IPS-18c (cell line): ENCODE measurements around the gene GLT8D2.

ENCODE experiments used
- H3K4me3 ChIP-seq: 2 replicates; pipeline ENCODE4 v1.7.0; 2013; ENCODE audit warnings: low read depth, mild to moderate bottlenecking, low read length, moderate library complexity; ENCODE audit not compliant: insufficient read depth
- H3K9me3 ChIP-seq: one replicate; pipeline ENCODE4 v1.6.1; 2013; ENCODE audit warnings: mild to moderate bottlenecking, low read length, moderate library complexity; ENCODE audit not compliant: control insufficient read depth, insufficient read depth

GLT8D2 gene

GRCh38 chr12:104049903-104050356 lies at the start of gene GLT8D2:
TSS of gene GLT8D2 (minus strand) at chr12:104050187. CDS start at chr12:104019648, 30,539 bp downstream.
- peak within 1 kb of the TSS; percentile 45 for H3K4me3 ChIP-seq
- H3K9me3 ChIP-seq: no peaks in the 10 kb centered on the region

- no peaks in the 10 kb centered on the region for H3K9me3 ChIP-seq
- no peak overlapping the region for H3K4me3 ChIP-seq
Observed at GRCh38 chr12:104097954-104098353, 48.0 kb upstream of the GLT8D2 start.

- Histone ChIP-seq H3K9me3 (no peaks in the 10 kb centered on the region), H3K4me3 (no peak overlapping the region)
Observed at GRCh38 chr12:104095289-104095688, 45.3 kb upstream of the GLT8D2 start.

- no peak overlapping the region for H3K4me3 ChIP-seq
- no peaks in the 10 kb centered on the region for H3K9me3 ChIP-seq
Observed at GRCh38 chr12:104094284-104094683, 44.3 kb upstream of the GLT8D2 start.

- no peaks in the 10 kb centered on the region for H3K9me3 ChIP-seq
- H3K4me3 ChIP-seq: no peak overlapping the region
Observed at GRCh38 chr12:104091136-104091535, 41.1 kb upstream of the GLT8D2 start.

GRCh38 chr12:104090685-104091084 lies 40.7 kb upstream of the GLT8D2 start:
- no peak overlapping the region for H3K4me3 ChIP-seq
- H3K9me3 ChIP-seq: no peaks in the 10 kb centered on the region

- Histone ChIP-seq H3K9me3 (no peaks in the 10 kb centered on the region), H3K4me3 (no peak overlapping the region)
Observed at GRCh38 chr12:104083769-104084475, 33.9 kb upstream of the GLT8D2 start.

GRCh38 chr12:104080764-104081163 lies 30.8 kb upstream of the GLT8D2 start:
- Histone ChIP-seq H3K9me3 (no peaks in the 10 kb centered on the region), H3K4me3 (no peak overlapping the region)

- no peak overlapping the region for H3K4me3 ChIP-seq
- no peaks in the 10 kb centered on the region for H3K9me3 ChIP-seq
Observed at GRCh38 chr12:104079024-104079423, 29.0 kb upstream of the GLT8D2 start.

- H3K9me3 ChIP-seq: no peaks in the 10 kb centered on the region
- H3K4me3 ChIP-seq: no peak overlapping the region
Observed at GRCh38 chr12:104073699-104074098, 23.7 kb upstream of the GLT8D2 start.

- H3K4me3 ChIP-seq: no peak overlapping the region
- H3K9me3 ChIP-seq: no peaks in the 10 kb centered on the region
Observed at GRCh38 chr12:104072099-104072498, 22.1 kb upstream of the GLT8D2 start.

- peak overlapping the region; percentile 99 for H3K4me3 ChIP-seq
- H3K9me3 ChIP-seq: peaks cover 2% of the 10 kb centered on the region
Observed at GRCh38 chr12:104064842-104065427, 14.9 kb upstream of the GLT8D2 start.

GRCh38 chr12:104064031-104064841 lies 14.2 kb upstream of the GLT8D2 start, which contains the start of gene HCFC2:
TSS of gene HCFC2 (plus strand) at chr12:104064531. CDS start at chr12:104064561, 30 bp downstream.
- H3K4me3 ChIP-seq: peak within 1 kb of the TSS; percentile 99
- H3K9me3 ChIP-seq: peaks cover 2% of the 10 kb centered on the region

- Histone ChIP-seq H3K9me3 (peaks cover 2% of the 10 kb centered on the region), H3K4me3 (peak overlapping the region; percentile 99)
Observed at GRCh38 chr12:104063712-104064030, 13.7 kb upstream of the GLT8D2 start.

GRCh38 chr12:104060791-104061190 lies 10.8 kb upstream of the GLT8D2 start:
- H3K9me3 ChIP-seq: peaks cover 2% of the 10 kb centered on the region
- no peak overlapping the region for H3K4me3 ChIP-seq

GRCh38 chr12:104059963-104060362 lies 10.0 kb upstream of the GLT8D2 start:
- Histone ChIP-seq H3K4me3 (no peak overlapping the region), H3K9me3 (peaks cover 2% of the 10 kb centered on the region)

GRCh38 chr12:104058802-104059201 lies 8.8 kb upstream of the GLT8D2 start:
- Histone ChIP-seq H3K9me3 (no peaks in the 10 kb centered on the region), H3K4me3 (no peak overlapping the region)

- Histone ChIP-seq H3K4me3 (no peak overlapping the region), H3K9me3 (no peaks in the 10 kb centered on the region)
Observed at GRCh38 chr12:104057771-104058197, 7.8 kb upstream of the GLT8D2 start.
